Suprapubic skin (tissue), 4 donors: ENCODE measurements around the gene SPEG. TPM values are rescaled to one million over a fixed set of nuclear protein-coding genes. Genes with fewer than 3 reads are reported as not detected.

ENCODE experiments used
- DNase-seq, 2 donors: peaks; one replicate each; pipeline ENCODE4 v3.0.0-alpha.2; 2019; ENCODE audit warnings: low spot score in 2 of 2
- H3K27ac ChIP-seq: fragments of 200-600 bp; sonication (generic); one replicate; pipeline ENCODE4 v1.5.1; 2019
- H3K27me3 ChIP-seq: fragments of 200-600 bp; sonication (generic); one replicate; pipeline ENCODE4 v1.5.1; 2019
- H3K36me3 ChIP-seq: fragments of 200-600 bp; sonication (generic); one replicate; pipeline ENCODE4 v1.5.1; 2019
- H3K4me1 ChIP-seq: fragments of 200-600 bp; sonication (generic); one replicate; pipeline ENCODE4 v1.5.1; 2019
- H3K4me3 ChIP-seq: fragments of 200-600 bp; sonication (generic); one replicate; pipeline ENCODE4 v1.5.1; 2019; ENCODE audit warnings: mild to moderate bottlenecking
- H3K9me3 ChIP-seq: fragments of 200-600 bp; sonication (generic); one replicate; pipeline ENCODE4 v1.5.1; 2019
- EP300 ChIP-seq: sonication (generic); formaldehyde crosslinking; IDR thresholded peaks from one replicate; pipeline ENCODE4 v1.6.1; 2017; ENCODE audit warnings: antibody characterized with exemption
- POLR2A ChIP-seq, 2 donors: fragments of 450-650 bp; IDR thresholded peaks; one replicate each; pipeline ENCODE4 v1.6.1; 2017; ENCODE audit warnings: antibody characterized with exemption in 2 of 2, mild to moderate bottlenecking in 2 of 2, moderate library complexity in 2 of 2
- POLR2AphosphoS5 ChIP-seq, 3 donors: sonication (generic); formaldehyde crosslinking; IDR thresholded peaks; one replicate each; pipeline ENCODE4 v1.6.1; 2017; ENCODE audit warnings: antibody characterized with exemption in 3 of 3
- WGBS: methylation state at CpG from one replicate; pipeline ENCODE4 v1.1.5; 2018; 5-methylcytosine and 5-hydroxymethylcytosine counted together
- total RNA-seq, 4 donors: library from RNA; depleted of rRNA; stranded (reverse); fragments of >200 nt; gene quantifications; one replicate each; pipeline ENCODE4 v1.1.0, GENCODE V29; 2016
- TF ChIP-seq, protein P1 (sequence below), 2 donors: fragments of 200-600 bp in 1 of 2; fragments of 450-650 bp in 1 of 2; sonication (generic) in 1 of 2; IDR thresholded peaks; one replicate each; pipeline ENCODE4 v1.5.1; 2016 to 2019; ENCODE audit warnings: antibody characterized with exemption in 2 of 2, mild to moderate bottlenecking in 1 of 2, moderate library complexity in 1 of 2

SPEG gene
- total RNA-seq, 4 donors from 2014 or later = 6.5 to 17.2 (median 6.7) TPM

DNA sequence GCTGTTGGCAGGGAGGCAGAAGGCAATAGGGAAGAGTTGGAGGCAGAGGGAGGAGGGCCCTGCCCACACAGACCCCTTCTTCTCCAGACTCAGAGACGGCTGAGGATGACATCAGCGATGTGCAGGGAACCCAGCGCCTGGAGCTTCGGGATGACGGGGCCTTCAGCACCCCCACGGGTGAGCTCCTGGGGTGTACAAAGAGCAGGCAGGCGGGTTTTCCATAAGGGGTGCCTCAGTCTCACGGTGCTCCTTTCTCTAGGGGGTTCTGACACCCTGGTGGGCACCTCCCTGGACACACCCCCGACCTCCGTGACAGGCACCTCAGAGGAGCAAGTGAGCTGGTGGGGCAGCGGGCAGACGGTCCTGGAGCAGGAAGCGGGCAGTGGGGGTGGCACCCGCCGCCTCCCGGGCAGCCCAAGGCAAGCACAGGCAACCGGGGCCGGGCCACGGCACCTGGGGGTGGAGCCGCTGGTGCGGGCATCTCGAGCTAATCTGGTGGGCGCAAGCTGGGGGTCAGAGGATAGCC lies 10.0 kb downstream of the SPEG start:
- Histone ChIP-seq H3K36me3 (no peaks in the 10 kb centered on the region), H3K4me1 (peaks cover 15% of the 10 kb centered on the region), H3K9me3 (no peaks in the 10 kb centered on the region), H3K27me3 (peaks cover 62% of the 10 kb centered on the region), H3K4me3 (no peak overlapping the region), H3K27ac (no peak overlapping the region)
- TF ChIP-seq POLR2AphosphoS5 (IDR thresholded peaks at IDR 0.05) (no peak), POLR2A (IDR thresholded peaks at IDR 0.05) (no peak), EP300 (no peak)
- TF ChIP-seq, protein P1, sequence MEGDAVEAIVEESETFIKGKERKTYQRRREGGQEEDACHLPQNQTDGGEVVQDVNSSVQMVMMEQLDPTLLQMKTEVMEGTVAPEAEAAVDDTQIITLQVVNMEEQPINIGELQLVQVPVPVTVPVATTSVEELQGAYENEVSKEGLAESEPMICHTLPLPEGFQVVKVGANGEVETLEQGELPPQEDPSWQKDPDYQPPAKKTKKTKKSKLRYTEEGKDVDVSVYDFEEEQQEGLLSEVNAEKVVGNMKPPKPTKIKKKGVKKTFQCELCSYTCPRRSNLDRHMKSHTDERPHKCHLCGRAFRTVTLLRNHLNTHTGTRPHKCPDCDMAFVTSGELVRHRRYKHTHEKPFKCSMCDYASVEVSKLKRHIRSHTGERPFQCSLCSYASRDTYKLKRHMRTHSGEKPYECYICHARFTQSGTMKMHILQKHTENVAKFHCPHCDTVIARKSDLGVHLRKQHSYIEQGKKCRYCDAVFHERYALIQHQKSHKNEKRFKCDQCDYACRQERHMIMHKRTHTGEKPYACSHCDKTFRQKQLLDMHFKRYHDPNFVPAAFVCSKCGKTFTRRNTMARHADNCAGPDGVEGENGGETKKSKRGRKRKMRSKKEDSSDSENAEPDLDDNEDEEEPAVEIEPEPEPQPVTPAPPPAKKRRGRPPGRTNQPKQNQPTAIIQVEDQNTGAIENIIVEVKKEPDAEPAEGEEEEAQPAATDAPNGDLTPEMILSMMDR (IDR thresholded peaks at IDR 0.05) = no peak
- 73% methylated on average over 11 of the region's 23 CpGs for WGBS
- peak in 1 of 2 donors; percentile 58 for DNase-seq

DNA sequence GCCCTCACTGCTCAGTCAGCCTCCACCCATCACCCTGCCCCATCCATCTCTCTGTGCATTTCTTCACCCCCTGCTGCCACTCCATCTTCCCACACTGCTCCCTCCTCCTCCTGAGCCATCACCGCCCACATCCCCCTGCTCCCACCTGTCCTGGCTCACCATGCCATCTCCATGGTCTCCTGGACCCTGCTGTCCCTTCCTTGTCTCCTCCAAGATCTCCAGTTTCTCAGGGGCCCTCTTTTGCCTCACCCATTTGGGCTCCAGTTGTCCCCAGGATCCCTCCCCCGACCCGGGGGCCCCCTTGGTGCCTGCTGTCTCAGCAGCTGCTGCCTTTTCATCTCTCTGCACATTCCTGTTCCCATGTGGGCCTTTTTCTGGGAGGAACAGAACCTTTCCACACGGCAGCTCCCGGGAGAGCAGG lies 10.6 kb downstream of the SPEG start:
- peaks cover 62% of the 10 kb centered on the region for H3K27me3 ChIP-seq
- 69% methylated on average over 5 of the region's 5 CpGs for WGBS
- H3K4me1 ChIP-seq = peaks cover 15% of the 10 kb centered on the region

DNA sequence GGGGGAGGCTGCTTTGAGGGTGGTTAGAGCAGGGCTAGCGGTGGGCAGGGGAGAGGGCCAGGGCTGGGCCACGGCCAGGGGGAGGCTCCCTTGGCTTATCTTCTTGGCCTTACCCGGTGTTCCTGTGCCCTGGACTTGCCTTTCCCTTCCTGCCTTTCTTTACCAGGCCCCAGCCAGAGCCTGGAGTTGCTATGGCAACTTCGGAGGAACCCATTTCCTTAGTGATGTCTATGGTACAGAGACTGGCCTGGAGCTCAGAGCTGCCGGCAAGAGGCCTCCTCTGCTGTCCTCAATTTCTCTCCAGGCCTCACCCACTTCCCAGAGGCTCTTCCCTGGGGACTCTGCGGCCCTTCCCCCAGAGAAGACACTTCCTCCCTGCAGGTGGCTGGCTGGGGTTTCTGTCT lies 11.5 kb downstream of the SPEG start:
- Histone ChIP-seq H3K27ac (no peak overlapping the region), H3K36me3 (no peaks in the 10 kb centered on the region), H3K9me3 (no peaks in the 10 kb centered on the region), H3K27me3 (peaks cover 63% of the 10 kb centered on the region), H3K4me1 (peaks cover 14% of the 10 kb centered on the region), H3K4me3 (no peak overlapping the region)
- 43% methylated on average over 6 of the region's 6 CpGs for WGBS
- no peak for TF ChIP-seq POLR2AphosphoS5 (IDR thresholded peaks at IDR 0.05)
- TF ChIP-seq, protein P1 (IDR thresholded peaks at IDR 0.05) = no peak
- TF ChIP-seq POLR2A (IDR thresholded peaks at IDR 0.05) = no peak
- no peak for TF ChIP-seq EP300
- peak in 1 of 2 donors; percentile 47 for DNase-seq

More for the DNA sequence above, 10.6 kb downstream of the SPEG start:
- TF ChIP-seq POLR2AphosphoS5 (IDR thresholded peaks at IDR 0.05) = no peak
- no peak for TF ChIP-seq POLR2A (IDR thresholded peaks at IDR 0.05)
- TF ChIP-seq EP300 = no peak
- TF ChIP-seq, protein P1 (IDR thresholded peaks at IDR 0.05) = no peak
- Histone ChIP-seq H3K4me3 (no peak overlapping the region), H3K36me3 (no peaks in the 10 kb centered on the region), H3K9me3 (no peaks in the 10 kb centered on the region), H3K27ac (no peak overlapping the region)
- DNase-seq = peak in 1 of 2 donors; percentile 40

DNA sequence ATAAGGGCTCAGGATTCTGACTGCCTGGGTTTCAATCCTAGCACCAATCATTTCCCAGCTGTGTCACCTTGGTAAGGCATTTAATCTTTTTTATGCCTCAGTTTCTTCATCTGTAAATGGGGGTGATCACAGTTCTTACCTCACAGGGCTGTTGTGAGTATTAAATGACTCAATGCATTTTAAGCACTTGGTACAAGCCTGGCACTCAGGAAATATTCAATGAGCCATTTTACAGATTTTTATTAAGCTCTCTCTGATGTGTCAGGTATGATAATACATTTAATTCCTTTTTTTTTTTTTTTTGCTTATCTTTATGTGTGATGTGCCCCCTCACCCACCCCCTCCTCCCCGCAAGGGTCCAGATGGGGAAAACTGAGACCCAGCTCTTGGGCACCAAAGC lies 12.0 kb downstream of the SPEG start:
- 78% methylated on average over 1 of the region's 1 CpG for WGBS
- H3K4me3 ChIP-seq = no peak overlapping the region
- DNase-seq = no peak
- no peaks in the 10 kb centered on the region for H3K36me3 ChIP-seq
- H3K27me3 ChIP-seq = peaks cover 63% of the 10 kb centered on the region
- no peak overlapping the region for H3K27ac ChIP-seq
- H3K4me1 ChIP-seq = peaks cover 8% of the 10 kb centered on the region
- H3K9me3 ChIP-seq = no peaks in the 10 kb centered on the region
- TF ChIP-seq EP300 (no peak), POLR2AphosphoS5 (IDR thresholded peaks at IDR 0.05) (no peak), POLR2A (IDR thresholded peaks at IDR 0.05) (no peak)
- TF ChIP-seq, protein P1 (IDR thresholded peaks at IDR 0.05) = no peak

DNA sequence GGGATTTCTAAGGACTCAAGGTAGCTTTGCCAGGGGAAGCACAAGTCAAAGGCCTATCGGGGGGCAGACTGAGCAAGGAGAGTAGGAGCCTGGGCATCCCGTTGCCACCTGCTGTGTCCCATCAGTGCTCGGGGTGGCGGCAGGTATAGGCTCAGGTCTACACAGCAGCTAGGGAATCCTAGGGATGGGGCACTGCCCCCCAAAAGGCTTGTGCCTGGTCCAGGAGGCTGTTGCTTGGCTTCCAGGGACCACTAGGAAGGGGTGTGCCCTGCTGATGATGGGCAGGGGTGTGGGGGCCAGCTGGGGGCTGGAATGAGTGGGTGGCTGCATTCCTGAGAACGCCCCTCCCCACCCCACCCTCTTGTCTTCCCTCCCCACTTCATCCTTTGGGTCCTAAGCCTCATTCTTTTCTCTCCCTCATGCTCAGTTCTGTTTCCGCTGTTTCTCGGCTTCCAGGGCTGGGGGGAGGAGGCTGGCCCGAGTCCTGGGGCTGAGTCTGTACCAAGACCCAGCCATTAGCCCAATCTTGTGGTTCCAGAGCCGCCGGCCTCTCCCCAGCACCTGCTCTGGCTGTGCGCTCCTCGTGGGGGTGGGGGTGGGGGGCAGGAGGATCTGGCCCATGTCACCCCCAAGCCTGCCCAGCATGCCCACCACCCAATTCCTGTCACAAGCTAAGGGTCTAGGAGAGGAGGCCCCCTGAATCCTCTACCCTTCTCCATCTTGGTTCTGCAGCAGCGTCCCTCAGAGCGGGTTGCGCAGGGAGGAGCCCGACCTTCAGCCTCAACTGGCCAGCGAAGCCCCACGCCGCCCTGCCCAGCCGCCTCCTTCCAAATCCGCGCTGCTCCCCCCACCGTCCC lies 12.8 kb downstream of the SPEG start:
- 91% methylated on average over 17 of the region's 23 CpGs for WGBS
- H3K27me3 ChIP-seq = peaks cover 59% of the 10 kb centered on the region
- TF ChIP-seq, protein P1 (IDR thresholded peaks at IDR 0.05) = no peak
- TF ChIP-seq POLR2AphosphoS5 (IDR thresholded peaks at IDR 0.05) (no peak), EP300 (no peak), POLR2A (IDR thresholded peaks at IDR 0.05) (no peak)

More for the DNA sequence above, 12.8 kb downstream of the SPEG start:
- no peak overlapping the region for H3K27ac ChIP-seq
- peaks cover 2% of the 10 kb centered on the region for H3K4me1 ChIP-seq
- no peak overlapping the region for H3K4me3 ChIP-seq
- no peaks in the 10 kb centered on the region for H3K9me3 ChIP-seq
- no peak for DNase-seq
- no peaks in the 10 kb centered on the region for H3K36me3 ChIP-seq
